ENCODE measurements around the gene IGFLR1.

DNA sequence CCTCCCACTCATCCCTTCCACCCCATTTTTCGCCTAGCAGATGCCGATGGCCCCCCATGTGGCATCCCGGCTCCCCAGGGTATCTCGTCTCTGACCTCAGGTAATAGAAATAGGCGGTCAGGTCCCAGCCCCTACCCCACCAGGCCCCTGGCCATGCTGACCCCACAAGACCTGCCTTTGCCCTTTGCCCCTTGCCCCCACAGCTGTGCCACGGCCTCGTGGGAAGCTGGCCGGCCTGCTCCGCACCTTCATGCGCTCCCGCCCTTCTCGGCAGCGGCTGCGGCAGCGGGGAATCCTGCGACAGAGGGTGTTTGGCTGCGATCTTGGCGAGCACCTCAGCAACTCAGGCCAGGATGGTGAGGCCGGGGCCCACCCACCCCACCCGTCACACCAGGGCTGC lies 38.5 kb upstream of the IGFLR1 start:
- TF ChIP-seq, protein P1, sequence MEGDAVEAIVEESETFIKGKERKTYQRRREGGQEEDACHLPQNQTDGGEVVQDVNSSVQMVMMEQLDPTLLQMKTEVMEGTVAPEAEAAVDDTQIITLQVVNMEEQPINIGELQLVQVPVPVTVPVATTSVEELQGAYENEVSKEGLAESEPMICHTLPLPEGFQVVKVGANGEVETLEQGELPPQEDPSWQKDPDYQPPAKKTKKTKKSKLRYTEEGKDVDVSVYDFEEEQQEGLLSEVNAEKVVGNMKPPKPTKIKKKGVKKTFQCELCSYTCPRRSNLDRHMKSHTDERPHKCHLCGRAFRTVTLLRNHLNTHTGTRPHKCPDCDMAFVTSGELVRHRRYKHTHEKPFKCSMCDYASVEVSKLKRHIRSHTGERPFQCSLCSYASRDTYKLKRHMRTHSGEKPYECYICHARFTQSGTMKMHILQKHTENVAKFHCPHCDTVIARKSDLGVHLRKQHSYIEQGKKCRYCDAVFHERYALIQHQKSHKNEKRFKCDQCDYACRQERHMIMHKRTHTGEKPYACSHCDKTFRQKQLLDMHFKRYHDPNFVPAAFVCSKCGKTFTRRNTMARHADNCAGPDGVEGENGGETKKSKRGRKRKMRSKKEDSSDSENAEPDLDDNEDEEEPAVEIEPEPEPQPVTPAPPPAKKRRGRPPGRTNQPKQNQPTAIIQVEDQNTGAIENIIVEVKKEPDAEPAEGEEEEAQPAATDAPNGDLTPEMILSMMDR (IDR thresholded peaks at IDR 0.05) = no peak
- no peak for TF ChIP-seq POLR2A (IDR thresholded peaks at IDR 0.05)

All from adrenal gland (tissue), 5 donors.